GM21515 (cell line): ENCODE measurements around the gene APCDD1.

Source experiments
- ATAC-seq: cut with Tn5 transposase; IDR thresholded peaks from one replicate; pipeline ENCODE4 v1.9.1; 2021; ENCODE audit not compliant: unreplicated experiment

Gene APCDD1

GRCh38 chr18:10453806-10454680, at the start of gene APCDD1:
TSS of gene APCDD1 (plus strand) at chr18:10454635. CDS start at chr18:10454982, 347 bp downstream.
- no peak for ATAC-seq

- no peak for ATAC-seq
Observed at GRCh38 chr18:10405014-10405493, 49.4 kb upstream of the APCDD1 start.

GRCh38 chr18:10405816-10406663, 48.4 kb upstream of the APCDD1 start:
- ATAC-seq, result no peak

- ATAC-seq, result no peak
Observed at GRCh38 chr18:10408131-10408530, 46.3 kb upstream of the APCDD1 start.

DNA sequence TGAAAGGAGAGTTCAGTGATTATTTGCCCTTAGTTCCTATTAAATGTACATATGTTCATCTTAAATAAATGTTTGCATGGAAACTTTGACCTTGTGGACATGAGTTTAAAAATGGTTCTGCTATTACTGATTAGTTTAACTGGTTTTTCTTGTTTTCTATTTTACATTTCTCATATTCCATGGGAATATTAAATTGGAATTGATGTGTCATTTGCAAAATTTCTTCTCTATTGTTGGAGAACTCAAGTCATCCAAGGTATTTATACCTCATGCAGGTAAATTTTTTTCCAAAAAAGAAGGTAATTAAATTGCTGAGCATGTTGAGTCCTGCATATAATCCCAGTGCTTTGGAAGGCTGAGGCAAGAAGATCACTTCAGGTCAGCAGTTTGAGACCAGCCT, 45.4 kb upstream of the APCDD1 start:
- no peak for ATAC-seq

GRCh38 chr18:10410472-10411308, 43.7 kb upstream of the APCDD1 start:
- ATAC-seq, result no peak

- no peak for ATAC-seq
Observed at GRCh38 chr18:10412933-10413332, 41.5 kb upstream of the APCDD1 start.

GRCh38 chr18:10413722-10414121, 40.7 kb upstream of the APCDD1 start:
- ATAC-seq, result no peak

- no peak for ATAC-seq
Observed at GRCh38 chr18:10414293-10414842, 40.1 kb upstream of the APCDD1 start.

- no peak for ATAC-seq
Observed at GRCh38 chr18:10416065-10416464, 38.4 kb upstream of the APCDD1 start.

DNA sequence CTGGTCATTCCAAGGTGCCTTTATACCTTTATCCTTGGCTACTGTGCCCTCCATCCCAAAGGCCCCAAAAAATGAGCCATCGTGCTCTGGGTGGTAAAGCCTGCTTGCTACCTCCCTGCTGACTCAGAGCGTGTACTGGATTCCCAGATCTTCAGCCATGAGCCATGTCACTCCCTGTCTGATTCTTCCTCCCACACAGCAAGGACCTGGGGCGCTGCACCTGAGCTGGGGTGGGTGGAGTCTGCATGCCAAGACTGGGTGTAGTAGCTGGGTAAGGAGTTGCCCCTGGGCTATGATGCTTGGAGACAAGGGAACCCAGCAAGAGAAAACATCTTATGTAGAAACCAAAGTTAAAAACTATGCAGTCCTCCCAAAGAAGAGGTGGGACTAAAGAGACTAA, 37.2 kb upstream of the APCDD1 start:
- no peak for ATAC-seq

DNA sequence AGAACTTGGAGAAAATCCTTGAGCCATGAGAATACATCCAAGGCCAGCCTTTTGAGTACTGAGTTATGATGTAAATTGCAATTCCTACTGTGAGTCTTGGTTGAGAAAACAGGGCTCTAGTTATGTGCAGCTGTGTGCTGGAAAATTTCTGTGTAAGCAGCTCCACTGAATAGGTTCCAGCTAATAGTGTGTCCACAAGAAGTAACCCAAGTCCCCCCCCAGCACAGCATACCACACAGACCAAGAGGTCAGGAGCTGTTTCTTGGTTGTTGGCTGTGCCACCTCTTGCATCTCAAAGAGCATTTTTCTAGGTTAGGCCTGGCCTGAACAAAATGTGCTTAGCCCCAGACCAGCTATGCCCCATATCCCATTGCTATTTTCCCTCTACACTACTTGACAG, 36.8 kb upstream of the APCDD1 start:
- ATAC-seq, result no peak

DNA sequence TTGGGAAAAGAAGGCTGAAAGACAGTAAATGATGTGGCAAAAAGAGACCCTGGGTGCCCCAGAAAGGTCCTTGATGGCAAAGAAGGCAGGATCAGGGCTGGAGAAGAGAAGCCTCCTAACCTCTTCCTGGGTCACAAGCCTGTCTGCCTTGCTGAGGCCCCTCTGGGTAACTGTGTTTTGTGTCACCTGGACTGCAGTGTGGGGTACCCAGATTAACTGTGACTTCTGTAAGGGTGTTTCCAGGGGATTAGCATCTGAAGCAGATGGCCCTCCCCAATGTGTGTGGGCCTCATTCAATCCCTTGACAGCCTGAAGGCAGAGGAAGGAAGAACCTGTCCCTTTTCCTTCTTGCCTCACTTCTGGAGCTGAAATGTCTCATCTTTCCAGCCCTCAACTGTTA, 35.6 kb upstream of the APCDD1 start:
- ATAC-seq, result no peak

GRCh38 chr18:10419420-10420103, 34.9 kb upstream of the APCDD1 start:
- no peak for ATAC-seq

- ATAC-seq, result no peak
Observed at GRCh38 chr18:10420561-10421352, 33.7 kb upstream of the APCDD1 start.

GRCh38 chr18:10421859-10422258, 32.6 kb upstream of the APCDD1 start:
- ATAC-seq, result no peak

DNA sequence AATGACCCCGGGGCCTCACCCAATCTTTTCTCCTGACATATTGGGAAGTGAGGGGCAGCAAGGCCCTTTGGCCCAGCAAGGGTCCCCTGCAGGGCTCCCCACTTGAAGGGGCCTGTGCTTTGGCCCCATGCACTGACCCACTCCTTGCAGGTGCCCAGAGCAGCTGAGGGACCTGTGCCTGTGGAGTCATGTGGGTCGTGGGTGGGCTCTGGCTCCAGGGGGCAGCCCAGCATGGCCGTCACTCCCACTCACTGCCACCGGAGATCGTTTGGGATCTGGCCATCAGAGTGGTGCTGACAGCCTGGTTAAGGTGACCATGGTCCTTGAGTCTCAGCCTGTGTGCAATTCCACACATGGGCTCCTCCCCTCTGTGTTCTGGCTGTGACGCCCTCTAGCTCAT, 31.7 kb upstream of the APCDD1 start:
- ATAC-seq, result no peak

DNA sequence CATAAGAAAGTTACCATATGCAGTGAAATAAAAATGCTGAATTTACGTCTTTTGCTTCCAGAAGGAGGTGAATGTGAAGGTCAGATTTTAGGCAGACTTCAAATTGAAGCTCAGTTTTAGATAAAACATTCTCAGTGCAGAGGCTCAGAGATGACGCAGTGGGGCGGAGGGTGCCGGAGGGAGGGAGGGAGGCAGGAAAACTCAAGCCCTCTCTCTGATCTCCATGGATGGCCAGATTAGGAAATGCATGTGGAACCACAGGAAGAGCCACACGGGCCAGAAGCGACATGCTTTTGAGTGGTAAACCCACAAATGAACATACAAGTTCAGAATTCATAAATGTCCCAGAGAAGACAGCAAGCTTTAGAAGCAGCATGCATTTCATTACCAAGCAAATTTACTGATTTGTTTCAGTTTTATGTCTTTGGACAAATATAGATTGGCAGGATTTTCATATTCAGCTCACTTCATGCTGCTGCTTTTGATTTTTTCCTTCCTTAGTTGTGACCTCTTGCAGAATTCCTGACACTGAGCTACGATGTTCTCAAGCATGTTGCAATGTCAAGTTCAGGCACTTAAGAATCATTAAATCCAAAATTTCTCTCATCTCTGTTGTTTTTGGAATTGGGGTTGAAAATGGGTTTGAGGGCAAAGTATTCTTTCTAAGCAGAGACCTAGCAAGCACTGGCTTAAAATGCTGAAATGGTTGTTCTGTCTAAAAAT, 29.7 kb upstream of the APCDD1 start:
- no peak for ATAC-seq

- no peak for ATAC-seq
Observed at GRCh38 chr18:10430677-10431076, 23.8 kb upstream of the APCDD1 start.
